ENCODE data around the gene DGKI. TPM values are rescaled to one million over a fixed set of nuclear protein-coding genes. Genes with fewer than 3 reads are reported as not detected.

DGKI gene
- polyA plus RNA-seq, 1 donor, result 0.68 TPM

- no peak for DNase-seq (ENCODE audit: low read depth)
These were observed 248.9 kb downstream of the DGKI start for GRCh38 chr7:137597856-137598255.

- DNase-seq (ENCODE audit: low read depth), result no peak
These were observed 253.6 kb downstream of the DGKI start for GRCh38 chr7:137593115-137593711.

- peak; percentile 57 for DNase-seq (ENCODE audit: low read depth)
These were observed 254.4 kb downstream of the DGKI start for GRCh38 chr7:137592232-137592896.

- no peak for DNase-seq (ENCODE audit: low read depth)
These were observed 255.3 kb downstream of the DGKI start for GRCh38 chr7:137591421-137591837.

GRCh38 chr7:137590756-137591305 is 255.9 kb downstream of the DGKI start:
- no peak for DNase-seq (ENCODE audit: low read depth)

GRCh38 chr7:137590071-137590755 is 256.6 kb downstream of the DGKI start:
- DNase-seq (ENCODE audit: low read depth), result no peak

- no peak for DNase-seq (ENCODE audit: low read depth)
These were observed 259.4 kb downstream of the DGKI start for GRCh38 chr7:137587326-137587725.

- no peak for DNase-seq (ENCODE audit: low read depth)
These were observed 261.2 kb downstream of the DGKI start for GRCh38 chr7:137585591-137585990.

GRCh38 chr7:137583172-137583571 is 263.6 kb downstream of the DGKI start:
- DNase-seq (ENCODE audit: low read depth), result no peak

- no peak for DNase-seq (ENCODE audit: low read depth)
These were observed 266.7 kb downstream of the DGKI start for GRCh38 chr7:137579913-137580640.

- DNase-seq (ENCODE audit: low read depth), result no peak
These were observed 268.2 kb downstream of the DGKI start for GRCh38 chr7:137578541-137578940.

GRCh38 chr7:137577184-137577583 is 269.6 kb downstream of the DGKI start:
- no peak for DNase-seq (ENCODE audit: low read depth)

GRCh38 chr7:137576481-137576880 is 270.3 kb downstream of the DGKI start:
- DNase-seq (ENCODE audit: low read depth), result no peak

- DNase-seq (ENCODE audit: low read depth), result no peak
These were observed 272.0 kb downstream of the DGKI start for GRCh38 chr7:137574812-137575211.

GRCh38 chr7:137572056-137572784 is 274.6 kb downstream of the DGKI start:
- peak; percentile 63 for DNase-seq (ENCODE audit: low read depth)

GRCh38 chr7:137564677-137565076 is 282.1 kb downstream of the DGKI start:
- DNase-seq (ENCODE audit: low read depth), result no peak

GRCh38 chr7:137563981-137564380 is 282.8 kb downstream of the DGKI start:
- no peak for DNase-seq (ENCODE audit: low read depth)

- DNase-seq (ENCODE audit: low read depth), result no peak
These were observed 299.3 kb downstream of the DGKI start for GRCh38 chr7:137547485-137547884.

- no peak for DNase-seq (ENCODE audit: low read depth)
These were observed 300.1 kb downstream of the DGKI start for GRCh38 chr7:137546671-137547070.

- DNase-seq (ENCODE audit: low read depth), result no peak
These were observed 300.8 kb downstream of the DGKI start for GRCh38 chr7:137546009-137546408.

- peak; percentile 11 for DNase-seq (ENCODE audit: low read depth)
These were observed 301.6 kb downstream of the DGKI start for GRCh38 chr7:137545059-137545716.

Data from forelimb muscle (tissue), 1 donor.